Measurements from ENCODE around the gene MCM10. TPM values are rescaled to one million over a fixed set of nuclear protein-coding genes. Genes with fewer than 3 reads are reported as not detected.

Gene MCM10
- 1 to 10 TPM; 2.3 to 7.6 (median 4.6) TPM for total RNA-seq
- polyA plus RNA-seq = under 1 TPM; 0.31 to 0.93 (median 0.58) TPM
- long read RNA-seq, donor 1 = 0 reads
- long read RNA-seq, donor 2 = 0 reads
- long read RNA-seq, donor 3 = 0 reads
- long read RNA-seq, donor 4 = 0 reads
- long read RNA-seq, donor 5 = 0 reads
- long read RNA-seq, donor 6, full-length matches to known transcripts = 1 of 1 reads
- long read RNA-seq, donor 6, partial matches to known transcripts = 0 of 1 reads
- long read RNA-seq, donor 6, other reads (novel, unspliced or antisense) = 0 of 1 reads
- long read RNA-seq, donor 7, full-length matches to known transcripts = 1 of 1 reads
- long read RNA-seq, donor 7, partial matches to known transcripts = 0 of 1 reads
- long read RNA-seq, donor 7, other reads (novel, unspliced or antisense) = 0 of 1 reads
- long read RNA-seq, donor 8 = 0 reads
- long read RNA-seq, donor 9, partial matches to known transcripts = 0 of 1 reads
- long read RNA-seq, donor 9, other reads (novel, unspliced or antisense) = 0 of 1 reads
- long read RNA-seq, donor 10 = 0 reads

GRCh38 chr10:13160934-13161856 is at the start of gene MCM10:
Gene MCM10 (plus strand): TSS chr10:13161558. CDS start chr10:13164203, 2,645 bp downstream.
- Histone ChIP-seq H3K9me3 (no peaks in the 10 kb centered on the region), H3K4me3 (peak within 1 kb of the TSS; percentile 44 to 59 (median 55)), H3K4me1 (peaks cover 14 to 20% (median 18%) of the 10 kb centered on the region in 4 donors), H3K36me3 (no peaks in the 10 kb centered on the region), H3K27me3 (no peaks in the 10 kb centered on the region), H3K27ac (peak within 1 kb of the TSS in 2 of 5 donors; percentile 11 to 65)
- DNase-seq = peak; percentile 98 to 100
- intact Hi-C loops (cut with DNase I; ENCODE audit: low total_unique reads) = loop anchor here (10.0 kb wide), 1 partner anchor 134 kb away; no protein-coding TSS in a partner anchor
- WGBS, 5 donors = 0 to 1% (median 1%) methylated on average over 16 to 56 of the region's 56 CpGs
- TF ChIP-seq CTCF (IDR thresholded peaks at IDR 0.05) (peak in 5 of 7 experiments; percentile 64 to 96 (median 85)), EP300 (IDR thresholded peaks at IDR 0.05) (peak; percentile 15), POLR2A (IDR thresholded peaks at IDR 0.05) (no peak), POLR2AphosphoS5 (IDR thresholded peaks at IDR 0.05) (peak; percentile 32 to 85 (median 84))

DNA sequence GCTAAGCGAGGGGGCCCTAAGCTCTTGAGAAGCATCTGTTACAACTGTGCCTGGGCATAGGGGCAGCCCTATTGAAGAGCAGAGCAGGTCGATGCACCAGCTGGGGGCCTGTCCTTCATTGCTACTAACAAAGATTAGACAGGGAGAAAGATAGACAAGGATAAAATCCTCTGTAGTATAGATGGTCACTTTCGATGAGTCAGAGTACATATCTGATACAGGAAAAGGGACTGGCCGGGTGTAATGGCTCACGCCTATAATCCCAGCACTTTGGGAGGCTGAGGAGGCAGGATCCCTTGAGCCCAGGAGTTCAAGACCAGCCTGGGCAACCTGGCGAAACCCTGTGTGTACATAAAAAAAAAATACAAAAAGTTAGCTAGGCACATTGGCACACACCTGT is 47.8 kb upstream of the MCM10 start:
- Histone ChIP-seq H3K4me3 (no peak overlapping the region), H3K27me3 (no peaks in the 10 kb centered on the region), H3K9me3 (no peaks in the 10 kb centered on the region), H3K4me1 (peaks cover 0 to 27% (median 7%) of the 10 kb centered on the region in 4 donors), H3K27ac (peak overlapping the region in 2 of 5 donors; percentile 10 to 43), H3K36me3 (peaks cover 27 to 88% (median 87%) of the 10 kb centered on the region in 4 donors)
- no peak for DNase-seq
- intact Hi-C loops (cut with DNase I; ENCODE audit: low total_unique reads) = no loop called here
- TF ChIP-seq POLR2AphosphoS5 (IDR thresholded peaks at IDR 0.05) = no peak
- TF ChIP-seq POLR2A (IDR thresholded peaks at IDR 0.05) = no peak
- TF ChIP-seq CTCF (IDR thresholded peaks at IDR 0.05) = no peak
- TF ChIP-seq EP300 (IDR thresholded peaks at IDR 0.05) = no peak
- WGBS, 5 donors = 71 to 83% (median 79%) methylated on average over 6 of the region's 6 CpGs

- H3K4me3 ChIP-seq = no peak overlapping the region
- H3K4me1 ChIP-seq = peaks cover 0 to 19% (median 7%) of the 10 kb centered on the region in 4 donors
- peak in 1 of 2 donors; percentile 59 for DNase-seq
- 29 to 46% (median 36%) methylated on average over 12 of the region's 12 CpGs for WGBS, 5 donors
- TF ChIP-seq POLR2AphosphoS5 (IDR thresholded peaks at IDR 0.05) (peak in 1 of 3 donors; percentile 45), POLR2A (IDR thresholded peaks at IDR 0.05) (no peak)
- intact Hi-C loops (cut with DNase I; ENCODE audit: low total_unique reads) = no loop called here
- H3K9me3 ChIP-seq = no peaks in the 10 kb centered on the region
- H3K36me3 ChIP-seq = peaks cover 36 to 87% (median 86%) of the 10 kb centered on the region in 4 donors
- H3K27me3 ChIP-seq = no peaks in the 10 kb centered on the region
- H3K27ac ChIP-seq = peak overlapping the region; percentile 64 to 88 (median 80)
Measured at GRCh38 chr10:13115832-13116803, 45.2 kb upstream of the MCM10 start.
